AG04450 (cell line): ENCODE measurements around the gene KCND2. TPM values are rescaled to one million over a fixed set of nuclear protein-coding genes. Genes with fewer than 3 reads are reported as not detected.
"Not testable (repeated sequence)": the region's sequence is repeated elsewhere in the genome, so short reads cannot be mapped to it uniquely, and the experiment has no call there.

Source experiments
- CTCF ChIA-PET: fragments of 300-600, 350-600 bp; formaldehyde crosslinking; extraction: SDS; loops from one replicate; lab custom pipeline; 2022; ENCODE audit warnings: antibody characterized with exemption, inconsistent platforms; lab: Charles Lee
- POLR2A ChIA-PET: fragments of 350-600 bp; formaldehyde crosslinking; extraction: SDS; loops from one replicate; lab custom pipeline; 2021; ENCODE audit warnings: antibody characterized with exemption, inconsistent platforms; lab: Yijun Ruan, JAX
- DNase-seq: peaks from one replicate; pipeline ENCODE4 v3.0.0-alpha.2; 2011; ENCODE audit warnings: low read depth, low spot score
- H3K27ac ChIP-seq: one replicate; pipeline ENCODE4 v1.5.1; 2012; ENCODE audit warnings: low read depth, low read length, control low read depth
- H3K27me3 ChIP-seq: one replicate; pipeline ENCODE4 v1.6.0; 2012; ENCODE audit warnings: low read length; ENCODE audit not compliant: control insufficient read depth, insufficient read depth
- H3K4me3 ChIP-seq: 2 replicates; pipeline ENCODE4 v1.5.1; 2011; ENCODE audit warnings: mild to moderate bottlenecking, low read depth, low read length, control low read depth
- H3K9me3 ChIP-seq: 2 replicates; pipeline ENCODE4 v1.5.1; 2012; ENCODE audit warnings: low read length; ENCODE audit not compliant: control insufficient read depth, insufficient read depth
- polyA minus RNA-seq: library from RNA; depleted of rRNA, polyadenylated mRNA; stranded (reverse); fragments of >200 nt; gene quantifications from 2 replicates; pipeline ENCODE4 v1.2.3, GENCODE V29; 2011; rRNA and poly(A)+ RNA removed
- polyA plus RNA-seq: library from polyadenylated mRNA; depleted of rRNA; stranded (reverse); fragments of >200 nt; gene quantifications from 2 replicates; pipeline ENCODE4 v1.2.3, GENCODE V29; 2011; rRNA removed
- TF ChIP-seq, protein P1 (sequence below): IDR thresholded peaks from 2 replicates; pipeline ENCODE4 v1.5.1; 2011; ENCODE audit warnings: low read depth, low read length, control low read depth, inconsistent platforms

The KCND2 gene
- polyA plus RNA-seq, result 0.12 and 0.27 TPM in 2 replicates
- 0.14 and 0.17 TPM in 2 replicates for polyA minus RNA-seq

DNA sequence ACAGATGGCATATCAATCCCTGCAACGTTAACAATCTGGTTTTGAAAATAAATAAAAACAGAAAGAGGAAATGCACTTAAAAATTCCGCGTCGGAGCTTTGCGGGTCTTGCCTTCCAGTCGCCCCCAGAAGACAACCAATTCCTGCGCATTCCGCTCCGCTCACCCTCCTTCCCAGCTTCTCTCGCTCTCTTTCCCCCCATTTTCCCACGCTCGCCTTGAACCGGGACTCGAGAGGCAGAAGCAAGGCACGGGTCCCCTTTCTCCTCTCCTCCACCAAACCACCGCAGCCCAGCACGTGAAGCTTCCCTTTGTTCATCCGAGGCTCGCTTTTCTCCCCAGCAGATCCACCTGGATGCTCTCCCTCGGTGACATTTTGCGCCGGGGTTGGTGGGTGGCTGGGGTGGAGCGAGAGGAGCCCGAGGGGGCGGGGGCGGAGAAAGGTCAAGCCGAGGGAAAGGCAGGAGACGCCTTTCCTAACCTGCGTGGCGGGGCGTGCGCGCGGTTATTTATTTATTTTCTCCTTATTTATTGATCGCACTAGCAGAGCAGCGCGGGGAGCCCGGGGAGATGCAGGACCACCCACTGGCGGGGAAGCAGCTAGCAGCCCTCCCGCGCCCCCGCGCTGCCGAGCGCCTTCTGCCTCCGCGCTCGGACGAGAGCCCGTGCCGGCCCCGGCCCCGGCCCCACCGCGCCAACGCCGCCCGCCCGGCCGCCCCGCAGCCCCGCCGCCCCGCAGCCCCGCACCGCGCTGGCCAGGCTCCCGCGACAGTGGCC, at the start of gene KCND2:
TSS of gene KCND2 (plus strand) at position 475 of the 775 bp plus-strand sequence.
- H3K4me3 ChIP-seq, result peak within 1 kb of the TSS; percentile 61
- peaks cover 8% of the 10 kb centered on the region; the same call in 1 of the 2 replicates for H3K9me3 ChIP-seq
- no peak within 1 kb of the TSS for H3K27ac ChIP-seq
- DNase-seq, result no peak
- ChIA-PET CTCF (interaction anchor here (0.6 to 3.1 kb wide), 8 partner anchors 307 to 446 kb away, joined by 3 to 53 read pairs (median 3); no protein-coding TSS in a partner anchor), POLR2A (no interaction called here)
- H3K27me3 ChIP-seq, result peaks cover 14% of the 10 kb centered on the region
- TF ChIP-seq, protein P1, sequence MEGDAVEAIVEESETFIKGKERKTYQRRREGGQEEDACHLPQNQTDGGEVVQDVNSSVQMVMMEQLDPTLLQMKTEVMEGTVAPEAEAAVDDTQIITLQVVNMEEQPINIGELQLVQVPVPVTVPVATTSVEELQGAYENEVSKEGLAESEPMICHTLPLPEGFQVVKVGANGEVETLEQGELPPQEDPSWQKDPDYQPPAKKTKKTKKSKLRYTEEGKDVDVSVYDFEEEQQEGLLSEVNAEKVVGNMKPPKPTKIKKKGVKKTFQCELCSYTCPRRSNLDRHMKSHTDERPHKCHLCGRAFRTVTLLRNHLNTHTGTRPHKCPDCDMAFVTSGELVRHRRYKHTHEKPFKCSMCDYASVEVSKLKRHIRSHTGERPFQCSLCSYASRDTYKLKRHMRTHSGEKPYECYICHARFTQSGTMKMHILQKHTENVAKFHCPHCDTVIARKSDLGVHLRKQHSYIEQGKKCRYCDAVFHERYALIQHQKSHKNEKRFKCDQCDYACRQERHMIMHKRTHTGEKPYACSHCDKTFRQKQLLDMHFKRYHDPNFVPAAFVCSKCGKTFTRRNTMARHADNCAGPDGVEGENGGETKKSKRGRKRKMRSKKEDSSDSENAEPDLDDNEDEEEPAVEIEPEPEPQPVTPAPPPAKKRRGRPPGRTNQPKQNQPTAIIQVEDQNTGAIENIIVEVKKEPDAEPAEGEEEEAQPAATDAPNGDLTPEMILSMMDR, result no peak

DNA sequence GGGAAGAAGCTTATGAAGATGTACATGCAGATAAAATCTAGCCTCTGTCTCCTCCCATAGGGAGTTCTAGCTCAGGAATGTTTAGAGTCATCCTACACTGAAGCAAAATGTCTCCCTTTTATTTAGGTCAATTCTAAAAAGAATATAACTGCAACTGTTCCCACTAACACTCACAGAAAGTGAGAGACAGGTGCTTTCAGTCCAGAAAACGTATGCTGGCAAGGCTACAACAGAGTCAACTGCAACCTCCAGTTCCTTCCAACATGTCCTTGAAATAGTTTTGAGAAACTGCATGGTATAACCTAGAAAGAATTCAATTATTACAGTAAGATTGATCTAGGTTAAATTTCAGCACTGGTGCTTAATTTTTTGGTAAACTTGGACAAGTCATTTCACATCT, 46.8 kb upstream of the KCND2 start:
- ChIA-PET POLR2A (no interaction called here), CTCF (no interaction called here)
- TF ChIP-seq, protein P1, result no peak
- H3K4me3 ChIP-seq, result no peak overlapping the region
- H3K27me3 ChIP-seq, result no peaks in the 10 kb centered on the region
- no peaks in the 10 kb centered on the region for H3K9me3 ChIP-seq
- DNase-seq, result no peak
- H3K27ac ChIP-seq, result no peak overlapping the region

DNA sequence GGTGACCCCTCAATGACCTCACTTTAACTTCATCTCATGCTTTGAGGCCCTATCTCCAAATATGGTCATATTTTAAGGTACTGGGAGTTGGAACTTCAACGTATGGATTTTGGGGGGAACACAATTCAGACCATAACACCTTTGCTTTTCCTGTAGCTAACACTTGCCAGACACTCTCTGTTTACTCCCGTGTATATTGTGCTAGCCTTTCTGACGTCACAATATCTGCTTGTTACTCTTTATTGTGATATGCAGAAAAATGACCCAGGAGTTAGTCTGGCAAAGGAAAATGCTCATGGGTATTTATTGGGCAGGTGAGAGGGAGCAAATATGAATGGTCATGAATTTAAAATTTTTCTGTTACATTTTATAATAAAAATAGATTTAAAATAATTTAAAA, 45.7 kb upstream of the KCND2 start:
- POLR2A ChIA-PET, result no interaction called here
- Histone ChIP-seq H3K27me3 (no peaks in the 10 kb centered on the region), H3K9me3 (no peaks in the 10 kb centered on the region), H3K27ac (no peak overlapping the region), H3K4me3 (no peak overlapping the region)
- CTCF ChIA-PET, result no interaction called here
- no peak for DNase-seq
- TF ChIP-seq, protein P1, result no peak

DNA sequence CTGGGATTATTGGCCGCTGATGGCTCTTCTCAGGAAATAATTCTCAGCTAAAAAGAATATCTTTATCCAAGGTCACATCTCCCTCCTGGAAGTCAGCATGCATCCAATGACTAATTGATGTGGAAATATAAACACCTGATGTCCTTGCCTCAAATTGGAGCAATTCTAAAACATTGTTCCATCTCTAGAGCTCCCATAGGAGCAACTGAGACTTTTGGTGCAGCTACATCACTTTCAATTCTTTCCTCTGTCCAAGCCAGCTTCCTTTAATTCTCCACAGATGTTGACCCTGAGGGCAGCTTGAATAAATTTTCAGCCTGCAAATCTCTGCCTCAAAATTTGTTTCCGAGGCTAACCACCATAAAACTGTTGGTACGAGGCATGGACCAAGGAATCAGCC, 43.9 kb upstream of the KCND2 start:
- CTCF ChIA-PET, result no interaction called here
- DNase-seq, result no peak
- Histone ChIP-seq H3K9me3 (no peaks in the 10 kb centered on the region), H3K27ac (no peak overlapping the region), H3K27me3 (no peaks in the 10 kb centered on the region), H3K4me3 (no peak overlapping the region)
- POLR2A ChIA-PET, result no interaction called here
- TF ChIP-seq, protein P1, result no peak

DNA sequence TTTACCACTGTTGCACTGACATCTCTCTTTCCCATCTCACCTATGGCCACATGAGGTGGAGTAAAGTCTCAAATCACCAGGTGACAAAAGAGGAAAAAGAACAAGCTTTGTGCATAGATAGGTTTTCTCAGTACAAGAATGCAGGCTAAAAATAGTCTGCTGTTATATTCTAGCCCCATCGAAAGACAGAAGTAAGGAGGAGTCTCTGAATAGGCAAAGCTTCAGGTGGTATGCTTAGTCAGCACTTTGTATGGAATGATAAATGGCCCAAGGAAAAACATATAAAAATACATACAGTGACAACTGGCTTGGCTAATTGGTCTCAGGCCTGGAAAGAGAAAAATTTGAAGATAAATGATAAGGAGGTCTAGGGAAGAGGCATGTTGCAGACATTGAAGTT, 39.6 kb upstream of the KCND2 start:
- POLR2A ChIA-PET, result no interaction called here
- DNase-seq, result no peak
- Histone ChIP-seq H3K27ac (no peak overlapping the region), H3K9me3 (no peaks in the 10 kb centered on the region), H3K4me3 (no peak overlapping the region), H3K27me3 (no peaks in the 10 kb centered on the region)
- CTCF ChIA-PET, result interaction anchor here (0.6 to 1.0 kb wide), 2 partner anchors 152 to 297 kb away, joined by 4 read pairs; no protein-coding TSS in a partner anchor
- TF ChIP-seq, protein P1, result no peak

DNA sequence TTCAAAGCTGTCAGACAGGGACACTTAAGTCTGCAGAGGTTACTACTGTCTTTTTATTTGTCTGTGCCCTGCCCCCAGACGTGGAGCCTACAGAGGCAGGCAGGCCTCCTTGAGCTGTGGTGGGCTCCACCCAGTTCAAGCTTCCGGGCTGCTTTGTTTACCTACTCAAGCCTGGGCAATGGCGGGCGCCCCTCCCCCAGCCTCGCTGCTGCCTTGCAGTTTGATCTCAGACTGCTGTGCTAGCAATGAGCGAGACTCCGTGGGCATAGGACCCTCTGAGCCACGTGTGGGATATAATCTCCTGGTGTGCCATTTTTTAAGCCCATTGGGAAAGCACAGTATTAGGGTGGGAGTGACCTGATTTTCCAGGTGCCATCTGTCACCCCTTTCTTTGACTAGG, 32.6 kb upstream of the KCND2 start:
- CTCF ChIA-PET, DNase-seq, H3K4me3 ChIP-seq, H3K9me3 ChIP-seq, POLR2A ChIA-PET, H3K27ac ChIP-seq, H3K27me3 ChIP-seq: not testable (repeated sequence)
